Gastroesophageal sphincter (tissue), 3 donors: Measurements from ENCODE around the gene CLEC18C.

Experiments
- CTCF ChIP-seq, 4 experiments: fragments of 200-600 bp in 2 of 4; fragments of 450-650 bp in 2 of 4; sonication (generic) in 1 of 4; IDR thresholded peaks; one replicate each; pipeline ENCODE4 v1.5.1; 2017 to 2019; ENCODE audit warnings: antibody characterized with exemption in 4 of 4, mild to moderate bottlenecking in 2 of 4, moderate library complexity in 2 of 4
- POLR2A ChIP-seq, 2 donors: fragments of 450-650 bp; IDR thresholded peaks; one replicate each; pipeline ENCODE4 v1.6.1; 2017; ENCODE audit warnings: antibody characterized with exemption in 2 of 2, mild to moderate bottlenecking in 2 of 2, moderate library complexity in 1 of 2

GRCh38 chr16:70159355-70160348, 13.9 kb upstream of the CLEC18C start:
- no peak for TF ChIP-seq POLR2A (IDR thresholded peaks at IDR 0.05)
- no peak for TF ChIP-seq CTCF (IDR thresholded peaks at IDR 0.05)
